Osteocyte (in vitro differentiated cells): ENCODE data around the gene TMEM214. TPM values are rescaled to one million over a fixed set of nuclear protein-coding genes. Genes with fewer than 3 reads are reported as not detected.

Source experiments
- DNase-seq: peaks from one replicate; pipeline ENCODE4 v3.0.0; 2021; ENCODE audit warnings: mixed read lengths; ENCODE audit not compliant: unreplicated experiment; ENCODE audit errors: extremely low spot score
- H3K27ac Mint-ChIP-seq: one replicate; pipeline ENCODE4 v1.8.0; 2021; ENCODE audit warnings: mild to moderate bottlenecking, mixed read lengths; ENCODE audit not compliant: unreplicated experiment
- H3K27me3 Mint-ChIP-seq: one replicate; pipeline ENCODE4 v1.8.0; 2021; ENCODE audit warnings: mixed read lengths; ENCODE audit not compliant: unreplicated experiment
- H3K36me3 Mint-ChIP-seq: one replicate; pipeline ENCODE4 v1.8.0; 2021; ENCODE audit warnings: mixed read lengths; ENCODE audit not compliant: unreplicated experiment
- H3K4me1 Mint-ChIP-seq: one replicate; pipeline ENCODE4 v1.8.0; 2021; ENCODE audit warnings: mixed read lengths; ENCODE audit not compliant: unreplicated experiment
- H3K4me3 Mint-ChIP-seq: one replicate; pipeline ENCODE4 v1.8.0; 2021; ENCODE audit warnings: mild to moderate bottlenecking, moderate library complexity, mixed read lengths; ENCODE audit not compliant: unreplicated experiment
- H3K9me3 Mint-ChIP-seq: one replicate; pipeline ENCODE4 v1.8.0; 2021; ENCODE audit warnings: mixed read lengths; ENCODE audit not compliant: unreplicated experiment
- total RNA-seq: library from RNA; stranded (reverse); gene quantifications from 2 replicates; pipeline ENCODE4 v1.2.1, GENCODE V29; 2021
- TF ChIP-seq, protein P1 (sequence below): fragments of 200-600 bp; sonication (generic); IDR thresholded peaks from 2 replicates; pipeline ENCODE4 v1.5.0; 2021; ENCODE audit warnings: antibody characterized with exemption, mild to moderate bottlenecking, moderate library complexity

TMEM214 gene
- total RNA-seq, 1 donor from 2014 or later = 118 TPM

DNA sequence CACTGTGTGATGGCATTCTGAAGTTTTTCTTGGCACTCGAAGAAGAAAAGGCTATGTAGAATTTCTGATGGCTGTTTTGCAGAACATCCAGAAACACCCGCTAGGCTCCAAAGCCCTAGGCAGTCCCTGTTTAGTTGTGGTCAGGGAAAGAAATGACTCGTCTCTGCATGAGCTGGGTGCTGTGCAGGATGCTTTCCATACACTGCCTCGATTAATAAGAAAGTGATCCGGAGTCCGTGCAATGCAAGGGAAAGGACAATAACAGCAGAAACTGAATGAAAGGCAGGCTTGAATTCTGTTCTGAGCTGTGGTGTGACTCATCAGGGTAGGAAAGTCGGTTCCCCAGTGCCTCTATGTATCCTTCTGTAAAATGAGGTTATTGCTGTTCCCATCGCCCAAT, 43.6 kb upstream of the TMEM214 start:
- TF ChIP-seq, protein P1, sequence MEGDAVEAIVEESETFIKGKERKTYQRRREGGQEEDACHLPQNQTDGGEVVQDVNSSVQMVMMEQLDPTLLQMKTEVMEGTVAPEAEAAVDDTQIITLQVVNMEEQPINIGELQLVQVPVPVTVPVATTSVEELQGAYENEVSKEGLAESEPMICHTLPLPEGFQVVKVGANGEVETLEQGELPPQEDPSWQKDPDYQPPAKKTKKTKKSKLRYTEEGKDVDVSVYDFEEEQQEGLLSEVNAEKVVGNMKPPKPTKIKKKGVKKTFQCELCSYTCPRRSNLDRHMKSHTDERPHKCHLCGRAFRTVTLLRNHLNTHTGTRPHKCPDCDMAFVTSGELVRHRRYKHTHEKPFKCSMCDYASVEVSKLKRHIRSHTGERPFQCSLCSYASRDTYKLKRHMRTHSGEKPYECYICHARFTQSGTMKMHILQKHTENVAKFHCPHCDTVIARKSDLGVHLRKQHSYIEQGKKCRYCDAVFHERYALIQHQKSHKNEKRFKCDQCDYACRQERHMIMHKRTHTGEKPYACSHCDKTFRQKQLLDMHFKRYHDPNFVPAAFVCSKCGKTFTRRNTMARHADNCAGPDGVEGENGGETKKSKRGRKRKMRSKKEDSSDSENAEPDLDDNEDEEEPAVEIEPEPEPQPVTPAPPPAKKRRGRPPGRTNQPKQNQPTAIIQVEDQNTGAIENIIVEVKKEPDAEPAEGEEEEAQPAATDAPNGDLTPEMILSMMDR = no peak
- Mint-ChIP-seq H3K27me3 (no peaks in the 10 kb centered on the region), H3K27ac (peak overlapping the region; percentile 59), H3K4me1 (peaks cover 29% of the 10 kb centered on the region), H3K9me3 (no peaks in the 10 kb centered on the region), H3K36me3 (no peaks in the 10 kb centered on the region), H3K4me3 (no peak overlapping the region)
- no peak for DNase-seq

DNA sequence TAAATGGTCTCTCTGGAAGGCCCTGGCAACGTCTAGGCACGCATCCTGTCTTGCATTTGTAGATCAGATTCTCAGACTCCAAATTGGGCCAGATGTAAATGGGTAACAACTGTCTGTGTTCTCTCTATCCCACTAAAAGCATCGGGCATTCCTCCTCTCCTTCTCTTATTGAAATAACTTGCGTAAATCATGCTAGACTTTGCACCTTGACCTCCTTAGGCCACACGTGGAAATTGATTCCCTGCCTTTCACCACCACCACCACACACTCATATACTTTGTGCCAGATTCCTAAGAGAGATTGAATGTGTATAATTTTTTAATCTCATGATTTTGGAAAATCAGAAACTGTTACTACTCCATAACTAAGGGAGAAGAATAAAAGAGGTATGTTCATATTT, 41.0 kb upstream of the TMEM214 start:
- Mint-ChIP-seq H3K4me3 (no peak overlapping the region), H3K27ac (no peak overlapping the region), H3K27me3 (no peaks in the 10 kb centered on the region), H3K36me3 (no peaks in the 10 kb centered on the region), H3K9me3 (no peaks in the 10 kb centered on the region), H3K4me1 (peaks cover 29% of the 10 kb centered on the region)
- DNase-seq = no peak
- TF ChIP-seq, protein P1 = no peak

DNA sequence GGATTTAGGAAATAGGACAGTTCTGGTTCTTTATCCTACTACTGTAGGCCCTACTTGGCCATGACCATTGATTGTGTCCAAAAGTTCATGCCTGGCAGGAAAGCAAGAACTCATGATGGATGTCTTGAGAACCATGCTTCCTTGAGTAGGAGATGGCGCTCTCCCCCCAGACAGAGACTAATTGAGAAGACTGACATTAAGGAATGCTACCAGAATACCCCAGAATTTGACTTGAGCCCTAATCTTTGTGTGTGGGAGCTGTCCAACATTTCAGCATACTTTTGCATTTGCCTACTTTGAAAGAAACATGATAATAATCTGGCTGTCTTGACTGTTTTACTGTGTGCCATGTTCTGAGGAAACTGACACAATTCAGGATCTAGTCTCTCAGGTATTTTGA, 39.0 kb upstream of the TMEM214 start:
- Mint-ChIP-seq H3K9me3 (no peaks in the 10 kb centered on the region), H3K4me1 (peaks cover 16% of the 10 kb centered on the region), H3K27me3 (peaks cover 3% of the 10 kb centered on the region), H3K27ac (no peak overlapping the region), H3K4me3 (no peak overlapping the region), H3K36me3 (no peaks in the 10 kb centered on the region)
- DNase-seq = no peak
- TF ChIP-seq, protein P1 = no peak

DNA sequence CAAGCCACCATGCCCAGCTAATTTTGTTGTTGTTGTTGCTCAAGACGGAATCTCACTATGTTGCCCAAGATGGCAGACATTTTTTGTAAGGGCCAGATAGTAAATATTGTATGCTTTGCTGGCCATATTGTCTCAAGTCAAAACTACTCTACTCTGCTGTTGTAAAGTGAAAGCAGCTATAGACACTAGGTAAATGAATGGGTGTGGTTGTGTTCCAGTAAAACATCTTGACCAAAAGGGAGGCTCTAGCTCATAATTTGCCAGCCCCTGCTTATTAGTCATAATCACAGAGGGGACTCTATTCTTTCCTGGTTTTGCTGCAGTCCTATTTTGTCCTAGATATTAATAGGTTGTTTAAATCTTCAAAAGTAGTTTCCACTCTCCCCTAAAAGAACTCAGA, 37.8 kb upstream of the TMEM214 start:
- TF ChIP-seq, protein P1 = no peak
- no peak for DNase-seq
- Mint-ChIP-seq H3K36me3 (no peaks in the 10 kb centered on the region), H3K9me3 (no peaks in the 10 kb centered on the region), H3K27me3 (peaks cover 3% of the 10 kb centered on the region), H3K4me1 (peaks cover 4% of the 10 kb centered on the region), H3K27ac (no peak overlapping the region), H3K4me3 (no peak overlapping the region)

DNA sequence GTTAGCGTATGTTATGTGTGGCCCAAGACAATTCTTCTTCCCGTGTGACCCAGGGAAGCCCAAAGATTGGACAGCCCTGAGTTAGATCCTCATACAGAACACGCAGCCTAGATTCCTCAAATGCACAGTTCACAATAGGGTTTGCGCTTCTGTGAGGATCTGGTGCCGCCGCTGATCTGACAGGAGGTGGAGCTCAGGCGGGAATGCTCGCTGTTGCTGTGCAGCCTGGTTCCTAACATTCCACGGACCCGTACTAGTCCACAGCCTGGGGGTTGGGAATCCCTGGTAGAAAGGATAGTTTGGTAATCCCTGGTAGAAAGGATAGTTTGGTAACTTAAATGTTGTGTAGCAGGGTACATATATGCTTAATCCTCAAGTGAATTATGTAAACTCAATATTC, 35.4 kb upstream of the TMEM214 start:
- Mint-ChIP-seq H3K27ac (no peak overlapping the region), H3K4me1 (no peaks in the 10 kb centered on the region), H3K27me3 (peaks cover 3% of the 10 kb centered on the region), H3K9me3 (no peaks in the 10 kb centered on the region), H3K4me3 (no peak overlapping the region), H3K36me3 (no peaks in the 10 kb centered on the region)
- TF ChIP-seq, protein P1 = no peak
- DNase-seq = no peak
